ENCODE results near the gene PHC2.
"Not testable (repeated sequence)": the region's sequence is repeated elsewhere in the genome, so short reads cannot be mapped to it uniquely, and the experiment has no call there.

The PHC2 gene

GRCh38 chr1:33317354-33317753 is 113.5 kb downstream of the PHC2 start:
- DNase-seq (ENCODE audit: low read depth in 2 of 3, low spot score in 2 of 3) = no peak

GRCh38 chr1:33316601-33317000 is 114.3 kb downstream of the PHC2 start:
- DNase-seq (ENCODE audit: low read depth in 2 of 3, low spot score in 2 of 3) = no peak

DNA sequence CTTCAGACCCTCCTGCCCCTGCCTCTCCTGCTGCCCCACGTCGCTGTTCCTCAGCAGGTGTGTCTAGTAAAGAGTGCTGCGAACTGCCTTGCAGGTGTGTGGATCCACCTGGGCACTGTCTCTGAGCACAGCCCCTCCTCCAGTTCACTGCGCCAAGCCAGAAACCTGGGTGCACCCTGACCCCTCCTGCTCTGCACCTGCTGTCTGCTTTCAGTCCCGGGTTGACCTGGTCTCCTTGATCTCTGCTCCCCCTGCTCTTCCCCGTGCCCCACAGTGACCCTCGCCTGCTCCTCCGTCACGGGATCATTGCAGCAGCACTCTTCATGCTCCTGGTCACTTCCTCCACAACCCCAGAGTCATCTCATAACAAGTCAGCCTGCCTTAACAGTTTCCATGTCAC is 116.5 kb downstream of the PHC2 start:
- DNase-seq (ENCODE audit: low read depth in 2 of 3, low spot score in 2 of 3) = no peak

- DNase-seq (ENCODE audit: low read depth in 2 of 3, low spot score in 2 of 3) = no peak
Measured at GRCh38 chr1:33312413-33312749, 118.5 kb downstream of the PHC2 start.

DNA sequence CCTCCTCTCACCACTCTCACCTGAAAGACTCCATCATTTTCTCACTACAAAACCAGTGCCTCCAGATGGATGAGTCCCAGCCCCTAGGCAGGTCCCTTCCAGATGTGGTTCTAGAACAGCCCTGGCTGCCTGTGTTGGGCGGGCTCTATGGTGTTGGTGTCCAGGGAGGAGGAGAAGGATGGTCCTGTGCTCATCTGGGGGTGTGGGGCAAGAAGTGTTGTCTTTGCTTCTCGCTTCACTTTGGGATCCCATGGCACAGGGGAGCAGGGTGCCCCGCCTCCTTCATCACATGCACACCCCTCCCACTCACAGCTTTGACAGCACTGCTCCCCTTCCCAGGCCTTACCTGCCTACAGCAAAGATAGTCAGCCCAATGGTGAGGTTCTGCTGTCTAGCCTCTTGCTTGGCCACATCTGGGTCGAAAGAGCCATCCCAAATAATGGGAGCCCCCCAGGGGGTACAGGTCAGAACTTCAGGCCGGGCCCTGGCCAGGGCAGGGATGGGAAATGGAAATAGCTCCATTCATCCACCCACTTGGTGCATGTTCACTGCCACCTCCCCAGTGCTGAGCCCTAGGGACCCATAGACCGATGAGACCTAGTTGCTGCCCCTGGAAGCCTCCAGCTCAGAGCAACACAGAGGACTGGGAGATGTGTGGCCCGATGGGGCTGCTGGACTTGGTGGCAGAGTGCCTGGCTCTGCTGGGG is 119.0 kb downstream of the PHC2 start:
- no peak for DNase-seq (ENCODE audit: low read depth in 2 of 3, low spot score in 2 of 3)

GRCh38 chr1:33310702-33311101 is 120.2 kb downstream of the PHC2 start:
- DNase-seq (ENCODE audit: low read depth in 2 of 3, low spot score in 2 of 3) = no peak

- not testable (repeated sequence) for DNase-seq (ENCODE audit: low read depth in 2 of 3, low spot score in 2 of 3)
Measured at GRCh38 chr1:33309351-33309750, 121.5 kb downstream of the PHC2 start.

DNA sequence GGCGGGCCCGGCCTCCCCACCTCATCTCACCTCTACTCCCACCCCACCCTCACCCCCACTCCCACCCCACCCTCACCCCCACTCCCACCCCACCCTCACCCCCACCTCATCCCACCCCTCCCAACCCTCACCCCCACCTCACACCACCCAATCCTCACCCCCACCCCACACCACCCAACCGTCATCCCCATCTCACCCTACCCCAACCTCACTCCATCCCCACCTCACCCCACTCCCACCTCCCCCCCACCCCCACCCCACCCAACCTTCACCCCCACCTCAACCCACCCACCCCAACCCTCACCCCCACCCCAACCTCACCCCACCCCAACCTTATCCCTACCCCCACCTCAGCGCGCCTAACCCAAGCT is 123.4 kb downstream of the PHC2 start:
- DNase-seq (ENCODE audit: low read depth in 2 of 3, low spot score in 2 of 3) = no peak

DNA sequence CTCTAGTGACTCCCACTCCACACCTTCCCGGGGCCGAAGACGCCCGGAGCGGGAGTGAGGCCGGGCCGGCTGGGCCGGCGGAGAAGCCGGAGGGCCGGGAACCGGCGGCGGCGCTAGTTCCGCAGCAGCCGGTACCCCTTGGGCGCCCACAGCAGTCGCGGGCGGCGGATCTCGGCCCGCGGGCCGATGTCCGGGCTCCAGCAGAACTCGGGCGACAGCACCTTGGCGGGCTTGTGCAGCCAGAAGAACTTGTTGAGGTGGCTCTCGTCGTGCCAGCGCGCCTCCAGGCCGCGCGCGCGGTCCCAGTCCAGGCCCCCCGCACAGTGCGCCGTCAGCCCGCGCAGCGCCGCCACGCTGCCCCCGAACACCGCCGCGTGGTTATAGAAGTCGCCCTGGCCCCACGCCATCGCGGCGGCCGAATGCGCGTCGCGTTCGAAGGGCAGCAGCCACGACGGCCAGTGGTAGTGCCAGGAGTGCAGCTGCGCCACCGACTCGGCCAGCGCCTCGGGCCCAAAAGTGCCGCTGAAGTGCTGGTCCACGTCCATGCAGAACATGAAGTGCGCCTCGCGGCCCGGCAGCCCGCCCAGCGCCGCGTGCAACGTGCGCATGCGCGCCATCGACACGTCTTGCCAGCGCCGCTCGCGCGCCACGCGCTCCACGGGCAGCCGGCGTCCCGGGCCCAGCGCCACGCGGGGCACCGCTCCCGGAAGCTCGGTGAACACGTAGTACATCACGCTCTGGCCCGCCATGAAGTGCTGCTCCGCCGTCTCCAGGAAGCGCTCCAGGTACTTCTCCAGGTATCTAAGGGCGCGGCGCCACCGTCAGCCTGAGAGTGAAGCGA is 124.0 kb downstream of the PHC2 start:
- DNase-seq (ENCODE audit: low read depth in 2 of 3, low spot score in 2 of 3) = no peak

DNA sequence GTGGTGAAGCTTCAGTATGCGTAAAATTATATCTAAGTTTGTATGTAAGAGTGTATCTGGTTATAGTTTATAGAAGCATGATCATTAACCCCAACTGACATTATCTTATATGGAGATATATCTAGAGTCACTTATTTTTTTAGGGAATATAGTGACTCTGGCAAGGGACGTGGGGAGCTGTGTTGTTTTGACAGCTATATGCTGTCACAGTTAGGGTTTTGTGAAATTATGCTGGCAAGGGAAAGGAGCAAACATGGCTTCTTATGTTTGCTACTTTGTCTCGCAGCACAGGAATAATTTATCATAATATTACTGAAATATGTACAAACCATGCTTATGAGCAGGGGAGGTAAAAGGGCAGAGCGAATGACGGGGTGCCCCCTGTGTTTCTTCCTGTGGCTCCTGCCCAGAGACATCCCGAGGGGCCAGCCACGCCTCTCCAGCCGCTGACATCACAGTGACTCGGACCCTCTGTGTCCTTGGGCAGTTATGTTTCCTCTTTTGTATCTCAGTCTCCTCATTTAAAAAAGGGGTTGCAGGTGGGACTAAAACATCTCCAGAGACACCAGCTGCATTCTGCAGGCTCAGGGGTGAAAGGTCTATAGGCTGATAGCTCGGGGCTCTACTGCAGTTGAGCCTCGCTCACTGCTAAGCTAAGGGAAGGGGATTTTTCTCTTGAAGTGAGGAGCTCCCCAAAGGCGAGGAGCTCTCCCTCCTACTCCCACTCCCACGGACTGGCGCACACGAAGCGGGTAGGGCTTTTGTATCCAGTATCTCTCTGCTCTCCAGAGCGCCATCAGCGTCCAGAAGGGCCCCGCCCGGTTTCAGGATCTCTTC is 124.9 kb downstream of the PHC2 start:
- no peak for DNase-seq (ENCODE audit: low read depth in 2 of 3, low spot score in 2 of 3)

DNA sequence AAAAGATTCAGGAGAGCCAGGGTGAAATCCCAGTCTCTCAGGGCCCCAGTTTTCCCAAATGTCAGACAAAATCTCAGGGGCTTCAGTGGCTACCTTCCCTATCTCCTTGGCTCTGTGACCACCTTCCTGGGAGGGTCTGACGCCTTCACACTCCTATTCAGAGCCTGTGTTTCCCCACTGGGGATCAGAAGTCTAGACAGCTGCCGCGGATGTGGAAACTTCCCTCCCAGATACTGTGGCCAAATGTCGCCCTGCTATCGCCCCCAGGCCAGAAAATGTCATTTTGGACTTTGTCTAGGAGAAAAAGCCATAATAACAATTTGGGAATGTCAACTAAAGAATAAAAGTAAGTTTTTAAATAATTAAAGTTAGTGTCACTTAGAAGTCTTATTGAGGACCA is 125.9 kb downstream of the PHC2 start:
- no peak for DNase-seq (ENCODE audit: low read depth in 2 of 3, low spot score in 2 of 3)

GRCh38 chr1:33302325-33302724 is 128.6 kb downstream of the PHC2 start:
- no peak for DNase-seq (ENCODE audit: low read depth in 2 of 3, low spot score in 2 of 3)

DNA sequence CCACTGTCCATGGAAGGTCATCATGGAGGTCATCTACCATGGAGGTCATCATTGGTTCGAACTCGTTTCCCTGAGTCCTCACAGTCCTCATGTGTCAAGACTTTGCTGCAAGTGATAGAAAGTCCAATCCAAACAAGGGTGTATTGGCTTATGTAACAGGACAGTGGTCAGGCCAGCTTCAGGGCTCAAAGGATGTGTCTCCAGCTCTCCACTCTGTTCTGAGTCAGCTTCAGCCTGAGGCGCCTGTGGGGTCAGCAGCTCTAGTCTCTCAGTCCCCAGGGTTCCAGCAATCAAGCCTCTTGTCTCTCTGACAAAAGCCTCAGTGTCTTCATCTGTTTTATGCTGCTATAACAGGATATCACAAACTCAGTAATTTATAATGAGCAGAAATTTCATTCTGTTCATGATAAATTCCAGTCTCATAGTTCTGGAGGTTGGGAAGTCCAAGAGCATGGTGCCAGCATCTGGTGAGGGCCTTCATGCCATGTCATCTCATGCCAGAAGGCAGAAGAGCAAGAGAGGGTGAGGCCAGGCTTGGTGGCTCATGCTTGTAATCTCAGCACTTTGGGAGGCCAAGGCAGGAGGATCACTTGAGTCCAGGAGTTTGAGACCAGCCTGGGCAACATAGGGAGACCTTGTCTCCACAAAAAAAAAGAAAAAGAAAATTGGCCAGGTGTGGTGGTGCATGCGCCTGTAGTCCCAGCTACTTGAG is 129.5 kb downstream of the PHC2 start:
- no peak for DNase-seq (ENCODE audit: low read depth in 2 of 3, low spot score in 2 of 3)

DNA sequence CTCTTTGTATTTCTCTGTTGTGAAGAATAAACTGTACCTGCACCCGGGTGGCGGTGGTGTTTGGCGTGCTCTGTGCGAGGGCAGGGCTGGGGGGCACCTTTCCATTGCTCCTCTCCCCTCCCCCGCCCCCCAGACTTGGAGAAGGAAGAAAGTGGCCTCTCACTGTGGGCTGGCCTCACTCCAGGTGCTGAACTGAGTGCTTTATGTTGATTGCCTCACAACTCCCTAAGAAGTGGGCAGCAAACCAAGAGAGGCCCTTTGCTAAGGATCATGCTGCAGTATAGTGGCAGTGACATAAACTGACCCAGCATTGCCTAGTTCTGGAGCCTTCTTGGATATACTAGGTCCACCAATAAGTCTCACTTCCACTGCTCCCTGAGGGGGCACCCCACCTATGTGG is 130.2 kb downstream of the PHC2 start:
- no peak for DNase-seq (ENCODE audit: low read depth in 2 of 3, low spot score in 2 of 3)

DNA sequence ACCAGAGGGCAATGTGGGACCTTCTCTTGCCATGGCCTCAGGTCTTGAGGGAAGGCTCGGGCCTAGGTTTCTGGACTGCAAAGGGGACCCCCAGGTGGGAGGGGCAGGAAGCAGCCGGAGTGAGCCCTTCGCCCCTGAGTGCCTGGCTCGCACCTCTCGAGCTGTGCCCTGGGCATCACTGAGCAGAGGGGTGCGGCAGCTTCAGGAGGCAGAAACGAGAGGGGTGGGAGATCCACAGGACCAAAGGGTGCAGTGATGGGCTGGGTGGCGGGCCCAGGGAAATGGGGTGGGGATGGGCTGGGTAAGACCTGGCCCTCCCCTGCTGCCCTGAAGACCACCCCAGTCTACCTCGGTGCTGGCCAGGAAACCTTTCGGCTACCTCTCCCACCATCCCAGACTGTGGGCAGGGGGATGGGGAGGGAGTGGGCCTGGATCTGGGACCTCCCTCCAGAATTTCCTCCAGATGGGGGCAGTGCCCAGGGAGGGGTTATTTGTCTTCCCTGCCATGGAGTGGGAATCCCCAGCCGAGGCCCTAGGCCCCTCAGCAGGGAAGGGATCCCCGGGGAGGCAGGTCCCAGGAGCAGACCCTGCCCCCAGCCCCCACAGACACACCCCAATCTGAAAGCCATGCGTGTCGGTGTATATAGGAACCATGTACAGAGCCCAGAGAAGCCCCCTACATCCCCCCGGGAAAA is 131.3 kb downstream of the PHC2 start:
- no peak for DNase-seq (ENCODE audit: low read depth in 2 of 3, low spot score in 2 of 3)

DNA sequence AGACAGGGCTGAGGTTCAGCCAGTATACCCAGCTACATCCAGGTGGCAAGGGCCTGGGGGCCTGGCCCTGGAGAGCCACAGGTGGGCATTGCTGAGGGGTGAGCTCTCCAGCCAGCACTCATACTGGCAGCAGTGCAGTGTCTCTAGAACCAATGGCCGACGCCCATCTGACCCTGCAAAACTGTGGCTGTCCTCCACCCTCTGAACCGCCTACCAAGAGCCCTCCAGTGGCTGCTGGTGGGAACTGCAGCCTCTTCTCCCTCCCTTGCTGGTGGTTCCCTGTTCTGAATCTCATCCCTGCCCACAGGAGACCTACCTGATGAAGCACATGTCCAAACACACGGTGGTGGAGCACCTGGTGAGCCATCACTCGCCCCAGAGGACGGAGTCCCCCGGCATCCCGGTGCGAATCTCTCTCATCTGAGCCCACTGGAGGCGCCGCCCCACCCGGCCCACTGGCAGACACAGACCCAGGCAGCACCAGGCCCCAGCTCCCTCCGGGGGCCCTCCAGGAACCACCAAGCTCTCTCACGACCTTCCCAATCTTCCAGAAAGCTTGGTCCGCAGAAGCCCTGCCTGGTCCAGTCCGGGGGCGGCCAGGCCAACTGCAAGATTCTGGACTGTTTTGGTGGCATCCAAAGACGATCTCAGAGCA is 132.1 kb downstream of the PHC2 start:
- peak; percentile 16 to 53 (median 31) for DNase-seq (ENCODE audit: low read depth in 2 of 3, low spot score in 2 of 3)

GRCh38 chr1:33297911-33298622 is 132.8 kb downstream of the PHC2 start:
- no peak for DNase-seq (ENCODE audit: low read depth in 2 of 3, low spot score in 2 of 3)

- DNase-seq (ENCODE audit: low read depth in 2 of 3, low spot score in 2 of 3) = no peak
Measured at GRCh38 chr1:33296824-33297223, 134.1 kb downstream of the PHC2 start.

GRCh38 chr1:33296082-33296458 is 134.8 kb downstream of the PHC2 start:
- no peak for DNase-seq (ENCODE audit: low read depth in 2 of 3, low spot score in 2 of 3)
